22Rv1 (cell line): ENCODE measurements around the gene SRSF3.
"Not testable (repeated sequence)": the region's sequence is repeated elsewhere in the genome, so short reads cannot be mapped to it uniquely, and the experiment has no call there.

ENCODE experiments used
- ZFX ChIP-seq: fragments of 450-650 bp; IDR thresholded peaks from 2 replicates; pipeline ENCODE4 v1.6.1; 2017; ENCODE audit warnings: antibody characterized with exemption, borderline replicate concordance
- TF ChIP-seq, protein P1 (sequence below): fragments of 450-650 bp; IDR thresholded peaks from 2 replicates; pipeline ENCODE4 v1.5.1; 2017; ENCODE audit warnings: mild to moderate bottlenecking

DNA sequence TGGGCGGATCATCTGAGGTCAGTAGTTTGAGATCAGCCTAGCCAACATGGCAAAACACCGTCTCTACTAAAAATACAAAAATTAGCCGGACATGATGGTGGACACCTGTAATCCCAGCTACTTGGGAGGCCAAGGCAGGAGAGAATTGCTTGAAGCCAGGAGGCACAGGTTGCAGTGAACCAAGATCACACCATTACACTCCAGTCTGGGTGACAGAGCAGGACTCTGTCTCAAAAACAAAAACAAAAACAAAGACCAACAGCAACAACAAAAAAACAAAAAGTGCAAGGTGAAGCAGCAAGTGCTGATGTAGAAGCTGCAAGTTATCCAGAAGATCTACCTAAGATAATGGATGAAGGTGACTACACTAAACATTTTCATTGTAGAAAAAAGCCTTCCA lies 17.5 kb downstream of the SRSF3 start:
- TF ChIP-seq, protein P1, sequence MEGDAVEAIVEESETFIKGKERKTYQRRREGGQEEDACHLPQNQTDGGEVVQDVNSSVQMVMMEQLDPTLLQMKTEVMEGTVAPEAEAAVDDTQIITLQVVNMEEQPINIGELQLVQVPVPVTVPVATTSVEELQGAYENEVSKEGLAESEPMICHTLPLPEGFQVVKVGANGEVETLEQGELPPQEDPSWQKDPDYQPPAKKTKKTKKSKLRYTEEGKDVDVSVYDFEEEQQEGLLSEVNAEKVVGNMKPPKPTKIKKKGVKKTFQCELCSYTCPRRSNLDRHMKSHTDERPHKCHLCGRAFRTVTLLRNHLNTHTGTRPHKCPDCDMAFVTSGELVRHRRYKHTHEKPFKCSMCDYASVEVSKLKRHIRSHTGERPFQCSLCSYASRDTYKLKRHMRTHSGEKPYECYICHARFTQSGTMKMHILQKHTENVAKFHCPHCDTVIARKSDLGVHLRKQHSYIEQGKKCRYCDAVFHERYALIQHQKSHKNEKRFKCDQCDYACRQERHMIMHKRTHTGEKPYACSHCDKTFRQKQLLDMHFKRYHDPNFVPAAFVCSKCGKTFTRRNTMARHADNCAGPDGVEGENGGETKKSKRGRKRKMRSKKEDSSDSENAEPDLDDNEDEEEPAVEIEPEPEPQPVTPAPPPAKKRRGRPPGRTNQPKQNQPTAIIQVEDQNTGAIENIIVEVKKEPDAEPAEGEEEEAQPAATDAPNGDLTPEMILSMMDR, result not testable (repeated sequence)
- TF ChIP-seq ZFX, result not testable (repeated sequence)
